Keratinocyte (primary cell): ENCODE measurements around the gene SLC7A14. TPM values are rescaled to one million over a fixed set of nuclear protein-coding genes. Genes with fewer than 3 reads are reported as not detected.

Experiments
- DNase-seq: peaks from one replicate; pipeline ENCODE4 v3.0.0-alpha.2; 2011; ENCODE audit warnings: low read depth, missing footprints, low spot score
- FAIRE-seq: peaks from 2 replicates; lab custom pipeline; 2011; peaks lifted over from hg19 to GRCh38; lab: Jason Lieb, UNC
- H2AFZ ChIP-seq: 2 replicates; pipeline ENCODE4 v1.6.0; 2012; ENCODE audit warnings: low read length, control low read depth, inconsistent platforms; ENCODE audit not compliant: control insufficient read depth
- H3K27ac ChIP-seq: 2 replicates; pipeline ENCODE4 v1.5.1; 2011; ENCODE audit warnings: low read length; ENCODE audit not compliant: control insufficient read depth, insufficient read depth
- H3K27me3 ChIP-seq: 3 replicates; pipeline ENCODE4 v1.6.0; 2011; ENCODE audit warnings: low read length; ENCODE audit not compliant: control insufficient read depth, insufficient read depth; ENCODE audit errors: extremely low read depth
- H3K36me3 ChIP-seq, 2 experiments: 2 replicates in 1 of 2; 3 replicates in 1 of 2; pipeline ENCODE4 v1.5.1; 2011; ENCODE audit warnings: low read length in 2 of 2, mild to moderate bottlenecking in 1 of 2; ENCODE audit not compliant: control insufficient read depth in 2 of 2, insufficient read depth in 2 of 2; ENCODE audit errors: extremely low read depth in 1 of 2
- H3K4me1 ChIP-seq: 3 replicates; pipeline ENCODE4 v1.5.1; 2011; ENCODE audit warnings: low read length; ENCODE audit not compliant: control insufficient read depth, insufficient read depth; ENCODE audit errors: extremely low read depth
- H3K4me2 ChIP-seq: 3 replicates; pipeline ENCODE4 v1.6.0; 2011; ENCODE audit warnings: low read depth, low read length; ENCODE audit not compliant: control insufficient read depth, insufficient read depth; ENCODE audit errors: extremely low read depth
- H3K4me3 ChIP-seq, 3 experiments: fragments of 200-600 bp in 1 of 3; sonication (generic) in 1 of 3; 2 replicates in 2 of 3; 3 replicates in 1 of 3; pipeline ENCODE4 v1.5.1; 2011 to 2016; ENCODE audit warnings: low read length in 3 of 3, mild to moderate bottlenecking in 3 of 3, control low read depth in 2 of 3, inconsistent platforms in 1 of 3, low read depth in 1 of 3, mixed read lengths in 1 of 3, mixed run types in 1 of 3, moderate library complexity in 1 of 3; ENCODE audit not compliant: control insufficient read depth in 2 of 3, insufficient read depth in 2 of 3; ENCODE audit errors: extremely low read depth in 1 of 3
- H3K79me2 ChIP-seq: 2 replicates; pipeline ENCODE4 v1.6.0; 2012; ENCODE audit warnings: low read length; ENCODE audit not compliant: control insufficient read depth, insufficient read depth
- H3K9ac ChIP-seq: 3 replicates; pipeline ENCODE4 v1.6.0; 2011; ENCODE audit warnings: low read length; ENCODE audit not compliant: control insufficient read depth, insufficient read depth; ENCODE audit errors: extremely low read depth
- H3K9me1 ChIP-seq: 3 replicates; pipeline ENCODE4 v1.6.0; 2011; ENCODE audit warnings: low read length; ENCODE audit not compliant: control insufficient read depth, insufficient read depth; ENCODE audit errors: extremely low read depth
- H3K9me3 ChIP-seq: 2 replicates; pipeline ENCODE4 v1.5.1; 2012; ENCODE audit warnings: low read depth, low read length; ENCODE audit not compliant: control insufficient read depth
- H4K20me1 ChIP-seq: 3 replicates; pipeline ENCODE4 v1.6.0; 2011; ENCODE audit warnings: low read length; ENCODE audit not compliant: control insufficient read depth, insufficient read depth; ENCODE audit errors: extremely low read depth
- EZH2 ChIP-seq: IDR thresholded peaks from one replicate; pipeline ENCODE4 v1.6.1; 2012; ENCODE audit warnings: inconsistent platforms, mild to moderate bottlenecking, low read length, moderate library complexity
- dilution Hi-C: fragments of 300-500 bp; cut with MboI; formaldehyde crosslinking; loops from one replicate; pipeline ENCODE4 v1.7.0; 2020; ENCODE audit warnings: low sequenced_read_pairs; ENCODE audit not compliant: extremely low pct_ligation_motif_present
- polyA plus RNA-seq, 5 experiments: library from polyadenylated mRNA; depleted of rRNA in 3 of 5; stranded (reverse) in 3 of 5; stranded (forward) in 1 of 5; unstranded in 1 of 5; fragments of >200 nt; gene quantifications; 1 replicate in 1 of 5; 2 replicates in 3 of 5; 3 replicates in 1 of 5; pipeline versions ENCODE4 v1.2.1 to v1.2.3, GENCODE V29; 2011 to 2012; ENCODE audit warnings: missing spikeins in 2 of 5, low read depth in 1 of 5, low replicate concordance in 1 of 5
- TF ChIP-seq, protein P1 (sequence below), 3 experiments: IDR thresholded peaks in 1 of 3; conservative IDR thresholded peaks in 1 of 3; optimal IDR thresholded peaks in 1 of 3; 2 replicates in 2 of 3; 3 replicates in 1 of 3; pipeline versions ENCODE3 to v1.5.1; 2011; ENCODE audit warnings: low read length in 3 of 3, mild to moderate bottlenecking in 3 of 3, moderate library complexity in 2 of 3, control low read depth in 1 of 3, inconsistent platforms in 1 of 3; ENCODE audit not compliant: insufficient read depth in 2 of 3; ENCODE audit errors: extremely low read depth in 1 of 3

The SLC7A14 gene
- polyA plus RNA-seq, 1 donor (not counting 4 experiments of a cell fraction or from before 2014, with no cell fraction given), result not detected

DNA sequence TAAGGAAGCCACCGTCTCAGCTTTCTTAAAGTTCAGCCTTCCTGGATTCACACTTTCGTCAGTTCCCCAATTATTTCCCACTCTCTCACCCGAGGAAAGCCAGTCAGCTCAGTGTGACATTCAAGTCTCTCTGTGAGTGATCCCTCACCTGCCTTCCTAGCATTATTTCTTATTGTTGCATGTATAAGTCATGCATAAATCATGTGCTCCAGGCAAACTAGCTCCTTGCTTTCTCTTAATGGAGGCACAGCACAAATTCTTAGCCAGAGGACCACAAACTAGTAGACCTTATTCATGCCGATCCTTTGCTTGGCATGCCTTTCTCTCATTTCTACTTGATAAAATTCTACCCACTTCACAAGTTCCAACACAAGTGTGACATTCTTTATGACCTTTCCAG, 122.9 kb downstream of the SLC7A14 start:
- no peak overlapping the region for H3K9ac ChIP-seq
- H3K36me3 ChIP-seq, result no peaks in the 10 kb centered on the region
- no peak overlapping the region for H2AFZ ChIP-seq
- H3K27me3 ChIP-seq, result no peaks in the 10 kb centered on the region
- H4K20me1 ChIP-seq, result no peaks in the 10 kb centered on the region
- H3K9me3 ChIP-seq, result no peaks in the 10 kb centered on the region
- no peaks in the 10 kb centered on the region for H3K9me1 ChIP-seq
- peaks cover 7% of the 10 kb centered on the region for H3K4me1 ChIP-seq
- dilution Hi-C loops, result no loop called here
- no peak for TF ChIP-seq EZH2
- TF ChIP-seq, protein P1, sequence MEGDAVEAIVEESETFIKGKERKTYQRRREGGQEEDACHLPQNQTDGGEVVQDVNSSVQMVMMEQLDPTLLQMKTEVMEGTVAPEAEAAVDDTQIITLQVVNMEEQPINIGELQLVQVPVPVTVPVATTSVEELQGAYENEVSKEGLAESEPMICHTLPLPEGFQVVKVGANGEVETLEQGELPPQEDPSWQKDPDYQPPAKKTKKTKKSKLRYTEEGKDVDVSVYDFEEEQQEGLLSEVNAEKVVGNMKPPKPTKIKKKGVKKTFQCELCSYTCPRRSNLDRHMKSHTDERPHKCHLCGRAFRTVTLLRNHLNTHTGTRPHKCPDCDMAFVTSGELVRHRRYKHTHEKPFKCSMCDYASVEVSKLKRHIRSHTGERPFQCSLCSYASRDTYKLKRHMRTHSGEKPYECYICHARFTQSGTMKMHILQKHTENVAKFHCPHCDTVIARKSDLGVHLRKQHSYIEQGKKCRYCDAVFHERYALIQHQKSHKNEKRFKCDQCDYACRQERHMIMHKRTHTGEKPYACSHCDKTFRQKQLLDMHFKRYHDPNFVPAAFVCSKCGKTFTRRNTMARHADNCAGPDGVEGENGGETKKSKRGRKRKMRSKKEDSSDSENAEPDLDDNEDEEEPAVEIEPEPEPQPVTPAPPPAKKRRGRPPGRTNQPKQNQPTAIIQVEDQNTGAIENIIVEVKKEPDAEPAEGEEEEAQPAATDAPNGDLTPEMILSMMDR (optimal IDR thresholded peaks at IDR 0.05 in 1 of 3, IDR thresholded peaks at IDR 0.05 in 1 of 3, conservative IDR thresholded peaks at IDR 0.05 in 1 of 3; ENCODE audit: extremely low read depth in 1 of 3, insufficient read depth in 2 of 3, low read length in 3 of 3), result no peak
- H3K4me2 ChIP-seq, result no peak overlapping the region
- FAIRE-seq (no peak), DNase-seq (no peak)
- H3K4me3 ChIP-seq, result no peak overlapping the region
- H3K79me2 ChIP-seq, result no peaks in the 10 kb centered on the region
- H3K27ac ChIP-seq, result no peak overlapping the region

DNA sequence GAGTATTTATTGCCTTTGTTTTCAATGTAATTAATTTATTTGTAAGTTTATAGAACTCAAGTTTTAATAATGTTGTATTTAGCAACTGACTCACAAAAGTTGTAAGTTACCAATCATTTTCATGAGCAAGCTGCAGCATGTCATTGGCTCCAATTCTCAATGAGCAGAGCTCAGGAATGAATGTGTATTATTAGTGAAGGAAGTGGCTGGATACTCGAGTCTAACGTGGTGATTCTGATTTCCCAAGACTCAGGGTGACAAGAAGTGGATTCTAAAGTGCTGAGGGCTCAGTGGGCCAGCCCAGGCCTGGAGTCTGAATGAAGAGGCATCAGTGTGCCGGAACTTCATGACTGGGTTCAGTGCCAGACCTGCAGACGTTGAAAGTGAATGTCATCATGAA, 127.6 kb downstream of the SLC7A14 start:
- H4K20me1 ChIP-seq, result no peaks in the 10 kb centered on the region
- no peak overlapping the region for H3K27ac ChIP-seq
- no peaks in the 10 kb centered on the region for H3K27me3 ChIP-seq
- no peaks in the 10 kb centered on the region for H3K9me3 ChIP-seq
- dilution Hi-C loops, result no loop called here
- FAIRE-seq, result peak; percentile 89
- H3K4me1 ChIP-seq, result peaks cover 10% of the 10 kb centered on the region
- DNase-seq, result no peak
- no peak for TF ChIP-seq EZH2
- TF ChIP-seq, protein P1 (optimal IDR thresholded peaks at IDR 0.05 in 1 of 3, IDR thresholded peaks at IDR 0.05 in 1 of 3, conservative IDR thresholded peaks at IDR 0.05 in 1 of 3; ENCODE audit: extremely low read depth in 1 of 3, insufficient read depth in 2 of 3, low read length in 3 of 3), result no peak
- no peak overlapping the region for H3K4me3 ChIP-seq
- no peak overlapping the region for H3K9ac ChIP-seq
- H3K9me1 ChIP-seq, result no peaks in the 10 kb centered on the region
- peak overlapping the region; percentile 1 for H3K4me2 ChIP-seq
- no peak overlapping the region for H2AFZ ChIP-seq
- H3K36me3 ChIP-seq, result no peaks in the 10 kb centered on the region
- no peaks in the 10 kb centered on the region for H3K79me2 ChIP-seq
